Measurements from ENCODE around the gene GNG7. TPM values are rescaled to one million over a fixed set of nuclear protein-coding genes. Genes with fewer than 3 reads are reported as not detected.

GNG7 gene
- polyA plus RNA-seq, 1 of the 3 experiments (the other 2 are of a cell fraction) = 2.2 TPM

GRCh38 chr19:2602391-2603181 is 99.9 kb downstream of the GNG7 start:
- H3K79me2 ChIP-seq (ENCODE audit: insufficient read depth) = no peaks in the 10 kb centered on the region
- ChIA-PET CTCF (interaction anchor here (1.1 to 4.9 kb wide), 10 partner anchors 8 to 138 kb away, joined by 3 to 35 read pairs (median 4); no protein-coding TSS in a partner anchor), POLR2A (interaction anchor here (0.5 to 1.0 kb wide), 3 partner anchors 59 to 449 kb away, joined by 3 to 7 read pairs (median 4); partner anchors contain the start of gene GADD45B)
- H3K4me2 ChIP-seq = peak overlapping the region; percentile 32
- no peaks in the 10 kb centered on the region for H3K27me3 ChIP-seq (ENCODE audit: insufficient read depth)
- H3K4me1 ChIP-seq (ENCODE audit: control insufficient read depth in 1 of 2, insufficient read depth in 2 of 2, low read depth in 1 of 2, low read length in 1 of 2) = peaks cover 6 to 7% of the 10 kb centered on the region in 2 experiments; a peak in 2 of 4 replicates
- no peaks in the 10 kb centered on the region for H4K20me1 ChIP-seq (ENCODE audit: insufficient read depth)
- peak overlapping the region; percentile 37; the same call in 1 of the 2 replicates for H3K9ac ChIP-seq
- H2AFZ ChIP-seq (ENCODE audit: low read depth) = peak overlapping the region; percentile 70; the same call in 1 of the 2 replicates
- peak overlapping the region in 1 of 2 experiments; percentile 26; a peak in 2 of 4 replicates for H3K4me3 ChIP-seq (ENCODE audit: low read depth in 2 of 2, low read length in 1 of 2)
- H3F3A ChIP-seq (replicated peaks; ENCODE audit: insufficient read depth) = peaks cover 19% of the 10 kb centered on the region
- WGBS (ENCODE audit: low lambda C conversion rate) = 39% methylated on average over 11 of the region's 23 CpGs
- H3K9me3 ChIP-seq = no peaks in the 10 kb centered on the region
- peak; percentile 87 for DNase-seq
- H3K9me2 ChIP-seq = no peaks in the 10 kb centered on the region
- peak overlapping the region; percentile 47 to 55 for H3K27ac ChIP-seq (ENCODE audit: low read depth in 2 of 2, low read length in 1 of 2)
- H3K36me3 ChIP-seq (replicated peaks in 1 of 2; ENCODE audit: control insufficient read depth in 1 of 2, insufficient read depth in 2 of 2, low read length in 1 of 2) = no peaks in the 10 kb centered on the region
- TF ChIP-seq USF2 (IDR thresholded peaks at IDR 0.05; ENCODE audit: borderline replicate concordance, low read depth, low read length) (no peak), TCF12 (IDR thresholded peaks at IDR 0.05) (peak; percentile 90), FOXJ3 (CRISPR knock-in tag; IDR thresholded peaks at IDR 0.05) (no peak), ELF1 (IDR thresholded peaks at IDR 0.05) (no peak), MXI1 (IDR thresholded peaks at IDR 0.05; ENCODE audit: low read depth, low read length) (peak; percentile 70; the same call in 1 of the 2 replicates), JUND (IDR thresholded peaks at IDR 0.05) (no peak), SMC3 (IDR thresholded peaks at IDR 0.05; ENCODE audit: low read depth, low read length) (no peak), PBX3 (IDR thresholded peaks at IDR 0.05) (peak; percentile 75), SIN3A (IDR thresholded peaks at IDR 0.05; ENCODE audit: borderline replicate concordance, low read depth, low read length) (0 out of 2 replicates have a peak, but pooled peaks have one; percentile 26), EZH2phosphoT487 (IDR thresholded peaks at IDR 0.05; ENCODE audit: borderline replicate concordance, low read depth) (no peak), MEF2A (IDR thresholded peaks at IDR 0.05; ENCODE audit: borderline replicate concordance, low read depth) (no peak), NRF1 (IDR thresholded peaks at IDR 0.05; ENCODE audit: low read depth, low read length) (no peak), POLR2AphosphoS5 (IDR thresholded peaks at IDR 0.05; ENCODE audit: low read depth, low read length) (peak; percentile 55; the same call in 1 of the 2 replicates), EP300 (IDR thresholded peaks at IDR 0.05; ENCODE audit: borderline replicate concordance in 1 of 2, low read depth in 1 of 2, low read length in 1 of 2) (peak; percentile 35 to 71; a peak in 1 of 4 replicates), FOXM1 (IDR thresholded peaks at IDR 0.05; ENCODE audit: low read depth) (no peak), MAX (IDR thresholded peaks at IDR 0.05; ENCODE audit: low read depth) (peak; percentile 97), GATA2 (CRISPR knock-in tag; IDR thresholded peaks at IDR 0.05) (no peak), REST (IDR thresholded peaks at IDR 0.05; ENCODE audit: low read depth, low read length) (peak; percentile 69; the same call in 1 of the 2 replicates), YY1 (IDR thresholded peaks at IDR 0.05; ENCODE audit: low read depth) (no peak), TAF1 (IDR thresholded peaks at IDR 0.05; ENCODE audit: borderline replicate concordance, low read depth, low read length) (0 out of 2 replicates have a peak, but pooled peaks have one; percentile 56), USF1 (IDR thresholded peaks at IDR 0.05; ENCODE audit: borderline replicate concordance, low read depth) (no peak), CTCF (IDR thresholded peaks at IDR 0.05) (no peak), CHD2 (IDR thresholded peaks at IDR 0.05; ENCODE audit: low read length, partially characterized antibody) (peak; percentile 76), GABPA (IDR thresholded peaks at IDR 0.05; ENCODE audit: low read depth) (no peak)
